T-helper 9 cell (primary cell): ENCODE measurements around the gene TEX13D.

Experiments used
- DNase-seq: peaks from one replicate; pipeline ENCODE4 v3.0.0-alpha.2; 2020

Gene TEX13D

DNA sequence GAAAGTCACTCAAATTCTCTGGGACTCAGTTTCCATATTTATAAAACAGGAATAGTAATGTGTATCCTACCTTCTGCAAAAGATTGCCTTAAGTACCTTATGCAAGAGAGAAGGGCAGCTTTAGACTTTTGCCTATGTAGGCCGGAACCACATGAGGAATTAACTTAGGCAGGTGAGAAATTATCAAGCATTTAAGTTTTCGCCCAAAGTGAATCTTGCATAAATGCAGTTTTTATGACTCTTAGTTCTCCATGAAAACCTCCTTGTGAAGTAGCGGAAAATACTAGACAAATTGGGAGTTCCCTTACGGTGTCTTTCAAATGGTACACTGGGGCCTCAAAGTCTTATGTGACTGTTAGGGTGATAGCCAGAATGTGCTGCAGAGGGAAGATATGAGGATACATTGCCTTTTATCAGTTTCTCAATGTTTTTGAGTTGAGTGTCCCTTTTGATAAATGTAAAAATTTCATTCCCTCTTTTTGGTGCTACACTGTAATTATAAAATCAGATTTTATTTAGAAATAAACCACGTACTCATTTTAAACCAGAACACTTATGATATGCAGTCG, 16.5 kb downstream of the TEX13D start:
- no peak for DNase-seq

DNA sequence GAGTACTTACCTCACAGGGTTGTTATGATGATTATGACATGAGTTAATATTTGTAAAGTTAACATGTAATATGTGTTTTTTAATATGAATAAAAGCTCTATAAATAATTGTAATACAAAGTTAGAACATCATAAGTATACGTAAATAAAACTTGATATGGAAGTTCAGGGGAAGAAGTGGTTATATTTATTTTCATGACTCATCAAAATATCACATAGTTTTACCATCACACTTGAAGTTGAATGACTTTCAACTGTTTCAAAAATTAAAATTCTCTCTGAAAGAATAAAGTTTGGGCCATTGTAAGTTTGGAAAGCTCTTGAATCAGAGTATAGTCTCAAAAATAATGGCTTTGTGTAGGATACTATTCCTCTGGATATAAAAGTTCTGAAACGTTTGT, 22.2 kb downstream of the TEX13D start:
- DNase-seq: no peak

DNA sequence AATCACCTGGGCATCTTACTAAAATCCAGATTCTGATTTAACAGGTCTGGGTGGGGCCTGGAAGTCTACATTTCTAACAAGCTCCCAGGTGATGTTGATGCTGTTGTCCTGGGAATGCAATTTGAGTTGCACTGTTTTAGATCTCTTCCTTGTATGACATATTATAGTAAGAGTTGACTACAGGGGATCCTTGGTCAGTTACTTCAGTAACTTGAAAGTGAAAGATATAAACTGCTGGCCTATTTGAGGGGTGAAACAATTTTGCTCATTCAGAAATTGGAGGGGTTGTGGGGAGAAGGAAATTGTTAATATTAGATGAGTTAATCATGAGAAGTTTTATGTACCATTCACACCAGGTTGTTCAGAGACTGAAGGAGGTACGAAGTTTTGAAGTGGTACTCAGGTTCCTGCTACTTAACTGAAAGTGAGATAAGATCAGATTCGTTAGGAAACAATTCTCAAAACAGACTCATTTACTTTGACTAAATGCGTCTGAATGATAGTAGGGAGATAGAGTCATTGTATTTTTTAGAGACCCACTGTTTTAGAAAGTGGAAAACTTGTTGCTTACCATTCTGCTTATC, 26.4 kb downstream of the TEX13D start:
- DNase-seq: no peak

DNA sequence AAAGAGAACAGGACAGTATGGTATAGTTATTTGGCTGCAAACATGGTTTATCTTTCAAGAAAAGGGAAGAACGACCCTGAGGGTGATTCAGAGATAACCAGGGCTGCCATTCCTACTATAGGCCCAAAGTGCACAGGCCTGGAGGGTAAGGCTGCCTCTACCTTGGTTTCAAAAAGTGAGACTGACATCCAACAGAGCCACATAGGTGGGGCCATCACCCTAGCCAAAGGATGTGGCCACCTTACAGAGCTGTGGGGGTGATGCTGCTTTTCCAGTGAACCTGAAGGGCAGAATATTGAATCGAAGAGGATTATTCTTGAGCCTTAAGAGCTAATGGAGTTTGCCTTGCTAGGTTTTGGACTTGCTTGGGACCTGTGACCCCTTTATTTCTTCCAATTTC, 29.6 kb downstream of the TEX13D start:
- DNase-seq: no peak

DNA sequence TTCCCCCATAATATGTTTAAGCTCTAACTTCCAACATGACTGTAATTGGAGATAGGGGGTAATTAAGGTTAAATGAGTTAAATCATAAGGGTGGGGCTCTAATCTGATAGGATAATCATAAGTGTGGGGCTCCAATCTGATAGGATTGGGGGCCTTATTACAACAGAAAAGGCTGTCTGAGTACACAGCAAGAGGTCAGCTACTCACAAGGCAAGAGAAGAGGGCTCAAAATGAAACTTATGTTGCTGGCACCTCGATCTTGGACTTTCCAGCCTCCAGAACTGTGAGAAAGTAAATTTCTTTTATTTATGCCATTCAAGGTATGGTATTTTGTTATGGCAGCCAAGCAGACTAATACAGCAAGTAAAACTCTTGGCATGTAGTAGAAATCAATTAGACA, 30.3 kb downstream of the TEX13D start:
- no peak for DNase-seq

DNA sequence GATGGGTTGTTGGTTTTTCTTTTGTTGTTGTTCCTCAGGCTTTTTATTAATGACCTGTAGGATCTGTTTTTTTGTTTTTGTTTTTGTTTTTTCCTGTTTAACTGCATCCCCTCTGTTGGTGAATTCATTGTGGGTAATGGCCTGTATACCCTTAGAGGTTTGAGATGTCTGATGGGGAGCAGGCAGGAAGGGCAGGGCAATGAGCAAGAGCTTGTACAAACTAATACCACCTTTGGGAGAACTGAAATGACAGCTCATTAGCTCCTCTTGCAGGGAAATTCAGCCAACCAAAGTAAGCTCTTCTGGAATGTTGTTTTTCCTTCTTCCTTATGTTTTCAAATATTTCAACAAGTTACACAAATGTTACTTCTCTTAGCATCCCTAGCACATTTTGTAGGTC, 37.3 kb downstream of the TEX13D start:
- DNase-seq: no peak

DNA sequence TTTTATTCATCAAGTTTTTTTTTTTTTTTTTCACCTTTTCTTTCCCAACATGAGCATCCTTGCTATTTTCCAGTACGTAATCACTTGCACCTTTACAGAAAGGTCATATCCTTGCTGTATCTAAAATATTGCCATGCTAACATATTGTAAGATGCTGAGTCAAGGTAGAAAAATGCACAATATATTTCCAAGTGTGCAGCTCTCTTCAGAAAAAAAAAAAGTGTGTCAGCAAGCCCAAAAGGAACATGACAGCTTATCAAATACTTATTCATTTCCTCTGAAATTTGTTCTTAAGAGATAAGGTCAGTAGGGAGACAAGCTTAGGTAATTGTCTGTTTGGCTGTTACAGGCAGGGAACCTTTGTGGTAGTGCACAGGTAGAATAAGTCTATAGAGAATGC, 40.9 kb downstream of the TEX13D start:
- no peak for DNase-seq

DNA sequence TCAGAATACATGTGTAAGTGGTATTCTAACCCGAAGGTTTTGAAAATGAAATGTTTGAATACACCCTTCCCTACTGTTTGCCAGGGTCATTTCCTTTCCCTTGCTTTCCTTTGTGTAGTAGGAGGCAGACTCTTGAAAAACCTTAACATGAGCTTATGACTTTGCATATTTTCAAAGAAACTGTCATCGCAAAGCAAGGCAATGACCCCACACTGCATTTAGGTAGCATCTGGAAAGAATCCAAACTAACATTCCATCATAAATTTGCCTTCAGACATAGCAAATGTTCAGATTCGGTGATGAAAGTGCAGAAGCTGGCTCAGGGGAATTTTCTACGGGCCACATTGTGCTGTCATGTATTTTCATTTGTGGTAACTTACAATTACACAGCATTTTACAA, 46.2 kb downstream of the TEX13D start:
- DNase-seq: no peak

DNA sequence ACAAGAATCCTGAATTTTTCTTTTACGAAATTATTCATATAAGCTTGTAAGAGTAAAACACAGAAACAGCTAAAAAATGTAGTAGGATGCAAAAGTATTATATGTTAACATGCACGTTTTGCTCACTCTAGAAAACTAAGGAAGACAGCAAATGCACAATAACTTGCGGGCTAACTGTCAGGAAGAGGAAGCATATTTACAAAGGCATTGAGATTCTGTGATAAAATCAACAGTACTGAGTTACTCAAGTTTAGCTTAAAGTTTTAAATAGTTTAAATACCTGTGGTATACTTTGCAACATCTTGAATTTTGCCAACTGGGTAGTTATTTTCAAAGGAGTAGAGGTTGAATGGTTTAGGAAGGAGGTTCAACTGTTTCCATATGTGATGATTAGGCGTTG, 50.9 kb downstream of the TEX13D start:
- DNase-seq: no peak

DNA sequence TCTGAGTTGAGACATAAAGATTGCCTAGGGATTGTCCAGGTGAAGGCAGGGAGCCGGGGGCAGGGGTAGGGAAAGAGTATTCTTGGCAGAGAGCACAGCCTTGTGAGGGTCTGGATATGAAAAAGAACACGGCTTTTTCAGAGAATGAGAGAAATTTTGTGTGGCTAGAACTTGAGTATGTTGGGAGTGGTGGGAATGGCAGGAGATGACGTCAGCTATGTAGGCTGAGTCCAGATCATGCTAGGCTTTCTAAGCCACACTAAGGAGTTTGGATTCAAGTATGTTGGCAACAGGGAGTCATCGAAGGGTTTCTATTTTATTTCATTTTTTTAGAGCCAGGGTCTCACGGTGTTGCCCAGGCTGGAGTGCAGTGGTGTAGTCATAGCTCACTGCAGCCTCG, 53.9 kb downstream of the TEX13D start:
- no peak for DNase-seq
